GM18526 (cell line): ENCODE results near the gene GABARAPL1.

Experiments
- POLR2A ChIP-seq: IDR thresholded peaks from 3 replicates; pipeline ENCODE4 v1.6.1; 2011; ENCODE audit not compliant: insufficient read length; ENCODE audit errors: extremely low read depth

Gene GABARAPL1

DNA sequence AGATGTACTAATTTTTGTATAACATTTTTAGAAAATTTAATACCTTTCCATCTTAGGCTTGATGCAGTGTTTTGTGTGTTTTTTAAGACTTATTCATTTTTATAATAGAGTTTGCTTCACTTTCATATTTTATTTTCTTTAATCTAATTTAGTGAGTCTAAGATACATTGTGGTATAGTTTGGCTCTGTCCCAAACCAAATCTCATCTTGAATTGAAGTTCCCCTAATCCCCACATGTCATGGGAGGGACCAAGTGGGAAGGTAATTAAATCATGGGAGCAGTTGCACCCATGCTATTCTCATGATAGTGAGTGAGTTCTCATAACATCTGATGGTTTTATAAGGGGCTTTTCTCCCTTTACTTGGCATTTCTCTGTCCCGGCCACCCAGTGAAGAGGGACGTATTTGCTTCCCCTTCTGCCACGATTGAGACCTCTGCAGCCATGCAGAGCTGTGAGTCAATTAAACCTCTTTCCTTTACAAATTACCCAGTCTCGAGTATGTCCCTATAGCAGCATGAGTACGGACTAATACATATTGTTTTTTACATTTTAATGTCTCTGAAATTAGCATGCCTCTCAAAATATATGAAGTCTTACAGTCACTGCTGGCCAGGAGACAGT lies 34.9 kb downstream of the GABARAPL1 start:
- TF ChIP-seq POLR2A, result no peak

DNA sequence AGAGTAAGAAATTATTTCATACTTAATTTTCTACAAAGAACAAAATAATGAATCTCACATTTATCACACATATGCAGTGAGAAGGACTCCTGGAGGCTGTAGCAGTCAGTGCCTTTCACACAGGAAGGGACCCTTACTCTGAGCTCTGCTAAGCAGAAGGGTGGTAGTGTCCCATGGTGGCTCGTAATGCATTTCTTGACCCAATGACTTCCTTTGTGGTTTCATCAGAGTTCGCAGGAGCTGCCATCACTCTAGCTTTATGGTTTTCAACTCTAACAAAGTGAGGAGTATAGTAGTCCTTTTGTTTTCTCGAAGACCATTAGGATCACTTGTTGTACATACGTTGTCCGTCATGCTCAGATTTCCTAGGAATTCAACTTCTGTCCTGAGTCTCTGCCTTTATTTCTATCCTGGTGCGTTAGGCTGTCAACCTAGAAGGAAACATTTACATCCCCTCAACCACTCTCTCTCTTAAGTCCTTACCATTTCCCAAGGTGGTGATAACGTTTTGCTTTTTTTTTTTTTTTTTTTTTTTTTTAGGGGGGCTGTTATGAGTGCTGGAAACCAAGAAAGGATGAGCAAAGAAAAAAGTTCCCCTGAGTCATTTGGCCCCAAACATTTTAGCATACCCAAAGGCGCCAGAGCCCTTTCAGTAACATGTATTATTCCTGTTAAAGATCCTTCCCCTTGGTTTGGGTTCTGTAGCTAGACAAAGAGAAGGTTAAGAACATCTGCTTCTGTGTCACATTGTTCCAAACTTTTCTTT lies 37.2 kb downstream of the GABARAPL1 start:
- no peak for TF ChIP-seq POLR2A

DNA sequence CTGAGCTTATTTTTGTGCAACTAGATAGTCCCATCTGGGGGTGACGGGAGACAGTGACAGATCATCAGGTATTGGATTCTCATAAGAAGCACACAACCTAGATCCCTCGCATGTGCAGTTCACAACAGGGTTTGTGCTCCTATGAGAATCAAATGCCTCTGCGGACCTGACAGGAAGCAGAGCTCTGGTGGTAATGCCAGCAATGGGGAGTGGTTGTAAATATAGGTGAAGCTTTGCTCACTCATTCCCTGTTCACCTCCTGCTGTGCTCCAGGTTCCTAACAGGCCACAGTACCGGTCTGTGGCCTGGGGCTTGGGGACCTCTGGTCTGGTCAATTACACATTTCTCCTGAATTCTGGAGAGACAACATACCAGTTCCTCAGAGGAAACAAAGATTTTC lies 39.0 kb downstream of the GABARAPL1 start:
- no peak for TF ChIP-seq POLR2A

DNA sequence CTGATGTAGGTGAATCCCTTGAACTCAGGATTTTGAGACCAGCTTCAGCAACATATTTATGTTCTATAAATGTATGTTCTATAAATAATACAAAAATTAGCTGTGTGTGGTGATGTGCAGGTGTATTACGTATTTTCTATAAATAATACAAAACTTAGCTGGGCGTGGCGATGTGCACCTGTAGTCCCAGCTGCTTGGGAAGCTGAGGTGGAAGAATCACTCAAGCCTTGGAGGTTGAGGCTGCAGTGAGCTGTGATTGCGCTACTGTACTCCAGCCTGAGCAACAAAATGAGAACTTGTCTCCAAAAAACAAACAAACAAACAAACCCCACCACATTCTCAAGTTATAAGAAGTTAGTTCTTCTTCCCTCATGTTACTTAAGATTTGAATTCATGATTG lies 39.5 kb downstream of the GABARAPL1 start:
- no peak for TF ChIP-seq POLR2A

DNA sequence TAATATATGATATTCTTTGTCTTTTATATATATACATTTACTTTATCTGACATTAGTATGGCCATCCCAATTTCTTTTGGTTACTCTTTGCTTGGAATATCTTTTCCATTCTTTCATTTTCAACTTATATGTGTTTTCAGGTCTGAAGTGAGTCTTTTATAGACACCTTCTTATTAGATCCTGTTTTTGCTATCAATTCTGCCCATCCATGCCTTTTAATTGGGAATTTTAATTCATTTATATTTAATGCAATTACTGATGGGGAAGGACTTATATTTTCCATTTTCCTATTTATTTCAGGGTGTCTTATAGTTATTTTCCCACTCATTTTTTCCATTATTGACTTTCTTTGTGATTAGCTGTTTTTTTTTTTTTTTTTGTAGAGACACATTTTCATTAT lies 43.4 kb downstream of the GABARAPL1 start:
- TF ChIP-seq POLR2A, result no peak

DNA sequence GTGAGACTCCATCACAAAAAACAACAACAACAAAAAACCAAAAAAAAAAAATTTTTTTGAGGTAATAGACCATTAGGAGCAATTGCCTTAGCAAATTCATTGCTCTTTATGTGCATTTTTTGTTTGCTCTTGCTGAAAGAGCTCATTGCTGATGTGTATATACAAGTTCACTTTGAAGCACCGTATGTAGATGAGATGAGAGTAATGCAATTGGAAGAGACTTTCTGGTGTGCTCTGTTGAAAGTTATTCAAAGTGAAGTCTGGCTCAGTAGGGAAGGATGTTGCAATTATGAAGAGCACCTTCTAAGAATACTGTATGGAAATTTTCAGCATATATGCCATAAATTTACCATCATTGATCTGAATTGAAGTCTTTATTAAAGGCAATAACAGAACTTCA lies 48.2 kb downstream of the GABARAPL1 start:
- TF ChIP-seq POLR2A, result no peak

DNA sequence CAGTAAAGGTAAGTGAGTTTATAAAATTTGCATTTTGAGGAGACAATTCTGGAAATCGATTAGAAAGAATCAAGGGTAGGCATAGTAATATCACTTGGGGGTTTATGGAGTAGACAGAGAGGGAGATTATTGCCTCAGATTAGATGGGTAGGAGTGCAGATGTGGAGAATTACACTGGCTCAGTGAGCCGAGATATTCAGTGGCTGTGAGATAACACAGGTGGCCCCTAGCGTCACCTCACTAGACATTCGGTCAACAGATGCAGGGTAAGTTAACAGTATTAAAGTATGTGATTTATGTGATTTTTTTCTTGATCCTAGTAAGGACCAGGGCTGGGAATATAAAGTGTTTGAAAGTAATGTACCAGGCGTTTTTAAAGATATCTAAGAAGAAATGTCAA lies 55.4 kb downstream of the GABARAPL1 start:
- TF ChIP-seq POLR2A, result no peak

DNA sequence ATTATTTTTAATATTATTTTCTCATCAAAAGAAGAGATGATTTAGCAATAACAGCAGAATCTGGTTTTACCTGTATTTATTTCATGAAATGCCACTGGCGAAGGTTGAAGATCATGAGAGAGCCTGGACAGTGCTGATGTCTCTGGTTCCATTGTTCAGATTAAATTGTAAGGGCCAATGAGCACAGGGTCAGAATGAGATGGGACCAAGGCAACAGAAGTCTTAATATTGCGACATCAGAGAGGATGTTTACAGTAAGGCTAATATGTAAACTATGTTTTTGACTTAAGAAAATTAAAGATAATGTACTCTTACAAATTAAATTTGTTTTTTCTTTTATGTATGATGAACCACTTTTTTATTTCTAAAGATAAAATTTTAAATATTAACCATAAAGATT lies 59.8 kb downstream of the GABARAPL1 start:
- TF ChIP-seq POLR2A, result no peak
